Gastrocnemius medialis (tissue), 4 donors: Measurements from ENCODE around the gene MAGEA6.

Experiments
- POLR2A ChIP-seq, 2 donors: fragments of 450-650 bp; IDR thresholded peaks; one replicate each; pipeline ENCODE4 v1.6.1; 2017; ENCODE audit warnings: antibody characterized with exemption in 2 of 2, mild to moderate bottlenecking in 2 of 2, moderate library complexity in 2 of 2
- TF ChIP-seq, protein P1 (sequence below), 5 experiments: fragments of 450-650 bp in 3 of 5; fragments of 200-600 bp in 2 of 5; sonication (generic) in 2 of 5; IDR thresholded peaks in 4 of 5; conservative IDR thresholded peaks in 1 of 5; 1 replicate in 4 of 5; 2 replicates in 1 of 5; pipeline ENCODE4 v1.5.1; 2016 to 2019; ENCODE audit warnings: antibody characterized with exemption in 5 of 5, mild to moderate bottlenecking in 3 of 5, moderate library complexity in 3 of 5

GRCh38 chrX:152733261-152733975 is 36.1 kb downstream of the MAGEA6 start, which contains the start of the genes CSAG1 and MAGEA12:
- TF ChIP-seq, protein P1, sequence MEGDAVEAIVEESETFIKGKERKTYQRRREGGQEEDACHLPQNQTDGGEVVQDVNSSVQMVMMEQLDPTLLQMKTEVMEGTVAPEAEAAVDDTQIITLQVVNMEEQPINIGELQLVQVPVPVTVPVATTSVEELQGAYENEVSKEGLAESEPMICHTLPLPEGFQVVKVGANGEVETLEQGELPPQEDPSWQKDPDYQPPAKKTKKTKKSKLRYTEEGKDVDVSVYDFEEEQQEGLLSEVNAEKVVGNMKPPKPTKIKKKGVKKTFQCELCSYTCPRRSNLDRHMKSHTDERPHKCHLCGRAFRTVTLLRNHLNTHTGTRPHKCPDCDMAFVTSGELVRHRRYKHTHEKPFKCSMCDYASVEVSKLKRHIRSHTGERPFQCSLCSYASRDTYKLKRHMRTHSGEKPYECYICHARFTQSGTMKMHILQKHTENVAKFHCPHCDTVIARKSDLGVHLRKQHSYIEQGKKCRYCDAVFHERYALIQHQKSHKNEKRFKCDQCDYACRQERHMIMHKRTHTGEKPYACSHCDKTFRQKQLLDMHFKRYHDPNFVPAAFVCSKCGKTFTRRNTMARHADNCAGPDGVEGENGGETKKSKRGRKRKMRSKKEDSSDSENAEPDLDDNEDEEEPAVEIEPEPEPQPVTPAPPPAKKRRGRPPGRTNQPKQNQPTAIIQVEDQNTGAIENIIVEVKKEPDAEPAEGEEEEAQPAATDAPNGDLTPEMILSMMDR (IDR thresholded peaks at IDR 0.05 in 4 of 5, conservative IDR thresholded peaks at IDR 0.05 in 1 of 5) = no peak
- TF ChIP-seq POLR2A (IDR thresholded peaks at IDR 0.05) = no peak
